IgD-negative memory B cell (primary cell): ENCODE measurements around the gene SLC38A1. TPM values are rescaled to one million over a fixed set of nuclear protein-coding genes. Genes with fewer than 3 reads are reported as not detected.

Experiments used
- H3K27ac Mint-ChIP-seq, 3 donors: one replicate each; pipeline ENCODE4 v1.8.0; 2020 to 2022; ENCODE audit warnings: mild to moderate bottlenecking in 3 of 3, mixed read lengths in 3 of 3, moderate library complexity in 1 of 3
- H3K27me3 Mint-ChIP-seq: one replicate; pipeline ENCODE4 v1.8.0; 2021; ENCODE audit warnings: mixed read lengths
- H3K36me3 Mint-ChIP-seq: one replicate; pipeline ENCODE4 v1.8.0; 2020; ENCODE audit warnings: mild to moderate bottlenecking, mixed read lengths
- H3K4me1 Mint-ChIP-seq, 3 donors: one replicate each; pipeline ENCODE4 v1.8.0; 2020 to 2022; ENCODE audit warnings: mixed read lengths in 3 of 3, mild to moderate bottlenecking in 1 of 3
- H3K4me3 Mint-ChIP-seq, 4 donors: one replicate each; pipeline ENCODE4 v1.8.0; 2020 to 2022; ENCODE audit warnings: mild to moderate bottlenecking in 4 of 4, mixed read lengths in 4 of 4, moderate library complexity in 3 of 4
- H3K9me3 Mint-ChIP-seq, 3 donors: one replicate each; pipeline ENCODE4 v1.8.0; 2020 to 2021; ENCODE audit warnings: mixed read lengths in 3 of 3, mild to moderate bottlenecking in 1 of 3
- polyA plus RNA-seq: library from polyadenylated mRNA; unstranded; fragments of 300-500 nt; fragmentation: Illumina TruSeq; gene quantifications from one replicate; pipeline ENCODE4 v1.2.3, GENCODE V29; 2021

Gene SLC38A1
- polyA plus RNA-seq, 1 donor from 2014 or later, result 134 TPM

- Mint-ChIP-seq H3K9me3 (no peaks in the 10 kb centered on the region), H3K27me3 (peaks cover 4% of the 10 kb centered on the region), H3K27ac (no peak overlapping the region), H3K4me1 (peaks cover 0 to 2% (median 0%) of the 10 kb centered on the region in 3 donors), H3K36me3 (peaks cover 2% of the 10 kb centered on the region), H3K4me3 (no peak overlapping the region)
These were observed 120.3 kb downstream of the SLC38A1 start for GRCh38 chr12:46148327-46149078.

GRCh38 chr12:46147144-46147543 is 121.7 kb downstream of the SLC38A1 start:
- Mint-ChIP-seq H3K4me3 (no peak overlapping the region), H3K9me3 (no peaks in the 10 kb centered on the region), H3K27ac (no peak overlapping the region), H3K27me3 (peaks cover 5% of the 10 kb centered on the region), H3K36me3 (peaks cover 2% of the 10 kb centered on the region), H3K4me1 (peaks cover 0 to 2% (median 0%) of the 10 kb centered on the region in 3 donors)

GRCh38 chr12:46145881-46146280 is 123.0 kb downstream of the SLC38A1 start:
- H3K36me3 Mint-ChIP-seq, result peaks cover 2% of the 10 kb centered on the region
- H3K27ac Mint-ChIP-seq, result no peak overlapping the region
- H3K27me3 Mint-ChIP-seq, result peaks cover 5% of the 10 kb centered on the region
- H3K9me3 Mint-ChIP-seq, result no peaks in the 10 kb centered on the region
- peaks cover 0 to 2% (median 0%) of the 10 kb centered on the region in 3 donors for H3K4me1 Mint-ChIP-seq
- H3K4me3 Mint-ChIP-seq, result no peak overlapping the region

GRCh38 chr12:46144433-46144832 is 124.4 kb downstream of the SLC38A1 start:
- Mint-ChIP-seq H3K27me3 (peaks cover 5% of the 10 kb centered on the region), H3K9me3 (no peaks in the 10 kb centered on the region), H3K36me3 (peaks cover 2% of the 10 kb centered on the region), H3K4me3 (no peak overlapping the region), H3K27ac (no peak overlapping the region), H3K4me1 (peaks cover 0 to 2% (median 0%) of the 10 kb centered on the region in 3 donors)

- H3K9me3 Mint-ChIP-seq, result no peaks in the 10 kb centered on the region
- H3K36me3 Mint-ChIP-seq, result no peaks in the 10 kb centered on the region
- H3K27me3 Mint-ChIP-seq, result no peaks in the 10 kb centered on the region
- no peak overlapping the region for H3K27ac Mint-ChIP-seq
- peaks cover 0 to 2% (median 0%) of the 10 kb centered on the region in 3 donors for H3K4me1 Mint-ChIP-seq
- no peak overlapping the region for H3K4me3 Mint-ChIP-seq
These were observed 132.6 kb downstream of the SLC38A1 start for GRCh38 chr12:46136249-46136648.

GRCh38 chr12:46135750-46136149 is 133.1 kb downstream of the SLC38A1 start:
- Mint-ChIP-seq H3K9me3 (no peaks in the 10 kb centered on the region), H3K4me1 (peaks cover 0 to 2% (median 0%) of the 10 kb centered on the region in 3 donors), H3K4me3 (no peak overlapping the region), H3K27me3 (no peaks in the 10 kb centered on the region), H3K27ac (no peak overlapping the region), H3K36me3 (no peaks in the 10 kb centered on the region)

- H3K27me3 Mint-ChIP-seq, result no peaks in the 10 kb centered on the region
- no peak overlapping the region for H3K27ac Mint-ChIP-seq
- no peaks in the 10 kb centered on the region for H3K9me3 Mint-ChIP-seq
- H3K36me3 Mint-ChIP-seq, result no peaks in the 10 kb centered on the region
- peaks cover 0 to 2% (median 0%) of the 10 kb centered on the region in 3 donors for H3K4me1 Mint-ChIP-seq
- no peak overlapping the region for H3K4me3 Mint-ChIP-seq
These were observed 134.0 kb downstream of the SLC38A1 start for GRCh38 chr12:46134852-46135251.

- no peak overlapping the region for H3K4me3 Mint-ChIP-seq
- H3K9me3 Mint-ChIP-seq, result no peaks in the 10 kb centered on the region
- H3K27me3 Mint-ChIP-seq, result no peaks in the 10 kb centered on the region
- no peak overlapping the region for H3K27ac Mint-ChIP-seq
- no peaks in the 10 kb centered on the region for H3K36me3 Mint-ChIP-seq
- H3K4me1 Mint-ChIP-seq, result peaks cover 0 to 2% (median 0%) of the 10 kb centered on the region in 3 donors
These were observed 134.5 kb downstream of the SLC38A1 start for GRCh38 chr12:46134205-46134811.

GRCh38 chr12:46133751-46134150 is 135.1 kb downstream of the SLC38A1 start:
- no peaks in the 10 kb centered on the region for H3K9me3 Mint-ChIP-seq
- H3K4me3 Mint-ChIP-seq, result no peak overlapping the region
- no peaks in the 10 kb centered on the region for H3K27me3 Mint-ChIP-seq
- peaks cover 0 to 2% (median 0%) of the 10 kb centered on the region in 3 donors for H3K4me1 Mint-ChIP-seq
- no peak overlapping the region for H3K27ac Mint-ChIP-seq
- H3K36me3 Mint-ChIP-seq, result no peaks in the 10 kb centered on the region

Other genes starting within 250 kb of the SLC38A1 start
- gene SLC38A2, start 103.7 kb upstream of the SLC38A1 start, polyA plus RNA-seq, result 51.1 TPM